AML-193 (cell line): Measurements from ENCODE around the gene INHBB.
"Not testable (repeated sequence)": the region's sequence is repeated elsewhere in the genome, so short reads cannot be mapped to it uniquely, and the experiment has no call there.

Experiments
- DNase-seq, 2 experiments: peaks; one replicate each; lab custom pipeline; 2025; lab: John Stamatoyannopoulos, UW

The INHBB gene

GRCh38 chr2:120381661-120382060, 35.7 kb downstream of the INHBB start:
- DNase-seq = no peak

GRCh38 chr2:120382541-120383144, 36.7 kb downstream of the INHBB start:
- DNase-seq = no peak

GRCh38 chr2:120383191-120383590, 37.3 kb downstream of the INHBB start:
- no peak for DNase-seq

GRCh38 chr2:120383631-120384340, 37.9 kb downstream of the INHBB start:
- no peak for DNase-seq

GRCh38 chr2:120384486-120385354, 38.8 kb downstream of the INHBB start:
- DNase-seq = no peak

- DNase-seq = no peak
These were observed 39.6 kb downstream of the INHBB start for GRCh38 chr2:120385355-120386127.

- DNase-seq = no peak
These were observed 42.5 kb downstream of the INHBB start for GRCh38 chr2:120388222-120389035.

- no peak for DNase-seq
These were observed 43.1 kb downstream of the INHBB start for GRCh38 chr2:120389036-120389391.

- no peak for DNase-seq
These were observed 44.6 kb downstream of the INHBB start for GRCh38 chr2:120390381-120391055.

GRCh38 chr2:120391382-120391781, 45.4 kb downstream of the INHBB start:
- not testable (repeated sequence) for DNase-seq

GRCh38 chr2:120391911-120392665, 46.2 kb downstream of the INHBB start:
- no peak for DNase-seq

- no peak for DNase-seq
These were observed 47.0 kb downstream of the INHBB start for GRCh38 chr2:120392923-120393322.

GRCh38 chr2:120393456-120393855, 47.5 kb downstream of the INHBB start:
- DNase-seq = no peak

GRCh38 chr2:120394764-120395163, 48.8 kb downstream of the INHBB start:
- no peak for DNase-seq

GRCh38 chr2:120395221-120396012, 49.5 kb downstream of the INHBB start:
- no peak for DNase-seq

- DNase-seq = no peak
These were observed 50.3 kb downstream of the INHBB start for GRCh38 chr2:120396013-120396860.

- DNase-seq = no peak
These were observed 51.2 kb downstream of the INHBB start for GRCh38 chr2:120396861-120397811.
